K562 (cell line): ENCODE results near the gene ESR2. TPM values are rescaled to one million over a fixed set of nuclear protein-coding genes. Genes with fewer than 3 reads are reported as not detected.

Source experiments
- ATAC-seq: fragments of 200-7000 bp; cut with Tn5 transposase; 3 replicates; pipeline ENCODE4 v1.9.1; 2020; ENCODE audit warnings: moderate library complexity
- BruUV-seq: library from RNA; stranded (reverse); fragments of 400-500 nt; replicated peaks from 2 replicates; lab custom pipeline; 2021; lab: Mats Ljungman, UMichigan
- CTCF ChIA-PET: fragments of 300-600 bp; formaldehyde crosslinking; extraction: SDS; loops from one replicate; lab custom pipeline; 2021; ENCODE audit warnings: low intra/inter-chr PET ratio; lab: Yijun Ruan, JAX
- POLR2A ChIA-PET: fragments of 300-600, 350-650 bp; sonication (Branson Sonifier 250); formaldehyde crosslinking; extraction: SDS; loops from one replicate; lab custom pipeline; 2021; ENCODE audit warnings: antibody characterized with exemption, inconsistent platforms; lab: Yijun Ruan, JAX
- DNase-seq, 4 experiments: peaks; one replicate each; pipeline versions ENCODE4 v3.0.0 to v3.0.0-alpha.2; 2011 to 2018; ENCODE audit warnings: low spot score in 3 of 4, mixed read lengths in 3 of 4; ENCODE audit errors: extremely low read depth in 1 of 4
- FAIRE-seq: peaks from 2 replicates; lab custom pipeline; 2011; peaks lifted over from hg19 to GRCh38; lab: Jason Lieb, UNC
- H2AFZ ChIP-seq: 2 replicates; pipeline ENCODE4 v1.6.0; 2011; ENCODE audit warnings: low read depth, low read length, control low read depth, inconsistent platforms
- H3K27ac ChIP-seq: fragments of 200-600 bp; 3 replicates; pipeline ENCODE4 v1.8.0; 2011; ENCODE audit warnings: low read depth, mild to moderate bottlenecking, control low read depth, inconsistent platforms, low read length, moderate library complexity, mixed read lengths; ENCODE audit errors: extremely low read depth
- H3K27me3 ChIP-seq, 2 experiments: fragments of 300-600 bp in 1 of 2; 2 replicates in 1 of 2; 3 replicates in 1 of 2; pipeline versions ENCODE4 v1.6.0 to v1.8.0; 2011; ENCODE audit warnings: inconsistent platforms in 2 of 2, low read length in 2 of 2, mild to moderate bottlenecking in 1 of 2, mixed read lengths in 1 of 2, moderate library complexity in 1 of 2; ENCODE audit not compliant: control insufficient read depth in 2 of 2, insufficient read depth in 2 of 2
- H3K36me3 ChIP-seq: fragments of 300-600 bp; 3 replicates; pipeline ENCODE4 v1.8.0; 2011; ENCODE audit warnings: mild to moderate bottlenecking, low read length, inconsistent platforms; ENCODE audit not compliant: control insufficient read depth, insufficient read depth
- H3K4me1 ChIP-seq, 2 experiments: fragments of 200-600 bp in 1 of 2; replicated peaks in 1 of 2; 2 replicates in 1 of 2; 3 replicates in 1 of 2; pipeline versions ENCODE4 v1.5.1 to v1.8.0; 2011; ENCODE audit warnings: inconsistent platforms in 2 of 2, low read length in 2 of 2, mild to moderate bottlenecking in 1 of 2, mixed read lengths in 1 of 2, moderate library complexity in 1 of 2; ENCODE audit not compliant: control insufficient read depth in 2 of 2, insufficient read depth in 2 of 2
- H3K4me2 ChIP-seq: 2 replicates; pipeline ENCODE4 v1.6.1; 2011; ENCODE audit warnings: low read length, control low read depth, inconsistent platforms, mixed read lengths; ENCODE audit not compliant: insufficient read depth
- H3K4me3 ChIP-seq: fragments of 200-600 bp; sonication (generic), shearing (Covaris generic); 2 replicates; pipeline ENCODE4 v1.5.1; 2016; ENCODE audit warnings: control low read depth, inconsistent platforms
- H3K79me2 ChIP-seq: fragments of 200-600 bp; 3 replicates; pipeline ENCODE4 v1.8.0; 2011; ENCODE audit warnings: low read length, inconsistent platforms; ENCODE audit not compliant: control insufficient read depth, insufficient read depth
- H3K9ac ChIP-seq, 2 experiments: 2 replicates each; pipeline versions ENCODE4 v1.6.0 to v1.6.1; 2011; ENCODE audit warnings: low read depth in 2 of 2, low read length in 2 of 2, control low read depth in 1 of 2, inconsistent platforms in 1 of 2, mild to moderate bottlenecking in 1 of 2, mixed read lengths in 1 of 2; ENCODE audit not compliant: insufficient read depth in 1 of 2
- H3K9me1 ChIP-seq: one replicate; pipeline ENCODE4 v1.6.0; 2011; ENCODE audit warnings: inconsistent platforms, mild to moderate bottlenecking, low read length, moderate library complexity; ENCODE audit not compliant: control insufficient read depth, insufficient read depth
- H3K9me3 ChIP-seq: replicated peaks from 2 replicates; pipeline ENCODE4 v1.5.1; 2011; ENCODE audit warnings: low read depth, low read length, inconsistent platforms; ENCODE audit not compliant: control insufficient read depth, insufficient read depth
- H4K20me1 ChIP-seq: replicated peaks from 2 replicates; pipeline ENCODE4 v1.6.1; 2011; ENCODE audit warnings: low read length, inconsistent platforms, mixed read lengths; ENCODE audit not compliant: control insufficient read depth, insufficient read depth
- ARHGAP35 ChIP-seq: fragments of 450-650 bp; IDR thresholded peaks from 2 replicates; pipeline ENCODE4 v1.6.1; 2018; ENCODE audit not compliant: partially characterized antibody
- BRD9 ChIP-seq: fragments of 450-650 bp; IDR thresholded peaks from 2 replicates; pipeline ENCODE4 v1.6.1; 2018; ENCODE audit warnings: low read depth; ENCODE audit not compliant: partially characterized antibody
- CCNT2 ChIP-seq: IDR thresholded peaks from 2 replicates; pipeline ENCODE4 v1.6.1; 2011; ENCODE audit warnings: borderline replicate concordance, low read depth, mild to moderate bottlenecking, moderate library complexity, mixed read lengths, low read length; ENCODE audit not compliant: insufficient read length; ENCODE audit errors: extremely low read depth
- CREB1 ChIP-seq, 2 experiments: sonication (generic) in 1 of 2; formaldehyde crosslinking in 1 of 2; IDR thresholded peaks; 2 replicates each; pipeline versions ENCODE4 v1.6.1 to v1.8.0; 2012 to 2022; ENCODE audit warnings: inconsistent platforms in 1 of 2, mild to moderate bottlenecking in 1 of 2, missing genetic modification reagents in 1 of 2, moderate library complexity in 1 of 2
- ELF4 ChIP-seq: fragments of 450-650 bp; formaldehyde crosslinking; IDR thresholded peaks from 2 replicates; pipeline ENCODE4 v1.4.0; 2022; ENCODE audit warnings: missing genetic modification characterization
- NFRKB ChIP-seq: fragments of 450-650 bp; IDR thresholded peaks from 2 replicates; pipeline ENCODE4 v1.6.1; 2016; ENCODE audit warnings: low read depth
- POLR2H ChIP-seq: IDR thresholded peaks from 2 replicates; pipeline ENCODE4 v1.6.1; 2016; ENCODE audit warnings: missing genetic modification characterization, low read depth, mild to moderate bottlenecking, control low read depth, missing compliant biosample characterization, moderate library complexity
- RBM14 ChIP-seq: fragments of 200-400 bp; formaldehyde crosslinking; IDR thresholded peaks from 2 replicates; pipeline ENCODE4 v1.6.1; 2018; ENCODE audit warnings: low read depth, mild to moderate bottlenecking, low read length, moderate library complexity, borderline replicate concordance; ENCODE audit not compliant: insufficient read depth
- SRSF1 ChIP-seq: fragments of 200-400 bp; formaldehyde crosslinking; IDR thresholded peaks from 2 replicates; pipeline ENCODE4 v1.6.1; 2017; ENCODE audit warnings: mild to moderate bottlenecking, low read depth, low read length, moderate library complexity
- ZBTB12 ChIP-seq: fragments of 250-450 bp; sonication (Bioruptor Pico); IDR thresholded peaks from 2 replicates; pipeline ENCODE4 v1.4.0; 2020
- ZNF444 ChIP-seq: fragments of 250-450 bp; sonication (Bioruptor Pico); IDR thresholded peaks from 2 replicates; pipeline ENCODE4 v1.4.0; 2020; ENCODE audit warnings: mild to moderate bottlenecking, moderate library complexity
- ZNF561 ChIP-seq: fragments of 450-650 bp; formaldehyde crosslinking; conservative IDR thresholded peaks from 2 replicates; pipeline ENCODE4 v1.4.0; 2020; ENCODE audit warnings: mild to moderate bottlenecking, moderate library complexity
- ZNF644 ChIP-seq: fragments of 200-800 bp; sonication (Bioruptor generic); IDR thresholded peaks from 2 replicates; pipeline ENCODE4 v1.6.1; 2016; ENCODE audit warnings: low read depth, missing genetic modification characterization, missing compliant biosample characterization
- ZNF668 ChIP-seq: fragments of 250-450 bp; sonication (Bioruptor Pico); IDR thresholded peaks from 2 replicates; pipeline ENCODE4 v1.8.0; 2022; ENCODE audit warnings: mild to moderate bottlenecking, inconsistent platforms
- ZSCAN32 ChIP-seq: fragments of 450-650 bp; formaldehyde crosslinking; IDR thresholded peaks from 2 replicates; pipeline ENCODE4 v1.4.0; 2020; ENCODE audit warnings: mild to moderate bottlenecking, moderate library complexity
- WGBS: fragments of 100-300 bp; shearing (Covaris generic); methylation state at CpG from one replicate; pipeline ENCODE4 v1.1.6; 2016; ENCODE audit warnings: low coverage, mixed read lengths; ENCODE audit not compliant: insufficient coverage; ENCODE audit errors: missing lambda C conversion rate; 5-methylcytosine and 5-hydroxymethylcytosine counted together
- in situ Hi-C: fragments of 300-500 bp; cut with MboI; formaldehyde crosslinking; loops from 4 replicates; pipeline ENCODE4 v1.15.0; 2018; ENCODE audit warnings: inconsistent platforms, mixed read lengths
- intact Hi-C: fragments of 100-400 bp; cut with micrococcal nuclease; formaldehyde crosslinking; loops from 2 replicates; pipeline ENCODE4 v1.14.2; 2022
- polyA plus RNA-seq, 8 experiments: library from polyadenylated mRNA; depleted of rRNA in 4 of 8; stranded (reverse) in 5 of 8; unstranded in 3 of 8; fragments of >200 nt; fragmentation: Nextera tagmentation in 2 of 8; fragmentation: Illumina TruSeq in 1 of 8; extraction: Ambion mirVana in 2 of 8; extraction: Trizol in 1 of 8; gene quantifications; 2 replicates each; pipeline versions ENCODE4 v1.2.1 to v1.2.3, GENCODE V29; 2011 to 2014; ENCODE audit warnings: inconsistent platforms in 1 of 8, missing spikeins in 1 of 8
- total RNA-seq, 7 experiments: library from RNA; depleted of rRNA in 6 of 7; stranded (reverse); fragments of >200 nt in 6 of 7; fragmentation: Illumina TruSeq in 2 of 7; extraction: Trizol in 2 of 7; gene quantifications; 2 replicates each; pipeline versions ENCODE4 v1.2.1 to v1.2.3, GENCODE V29; 2011 to 2021; ENCODE audit warnings: low replicate concordance in 1 of 7
- TF ChIP-seq, protein P1 (sequence below): fragments of 450-650 bp; conservative IDR thresholded peaks from 2 replicates; pipeline ENCODE4 v1.6.1; 2016; ENCODE audit warnings: missing genetic modification characterization, low read depth, mild to moderate bottlenecking, missing compliant biosample characterization, moderate library complexity
- TF ChIP-seq, protein P2 (sequence below): fragments of 250-450 bp; sonication (Bioruptor Pico); IDR thresholded peaks from 2 replicates; pipeline ENCODE4 v1.5.0; 2022; ENCODE audit warnings: mild to moderate bottlenecking
- TF ChIP-seq, protein P3 (sequence below): sonication (generic); formaldehyde crosslinking; IDR thresholded peaks from 2 replicates; pipeline ENCODE4 v1.9.0; 2022; ENCODE audit warnings: mild to moderate bottlenecking, missing genetic modification reagents

ESR2 gene
- total and polyA plus RNA-seq, 9 of the 15 experiments (the other 6 are each of a cell fraction or from before 2014, with no cell fraction given) = 0.07 to 3.8 (median 2.0) TPM

- ATAC-seq (no peak), FAIRE-seq (no peak), DNase-seq (no peak)
- H2AFZ ChIP-seq = no peak overlapping the region
- intact Hi-C loops (no loop called here), in situ Hi-C loops (no loop called here)
- H3K27me3 ChIP-seq = no peaks in the 10 kb centered on the region; a peak in 1 of 5 replicates
- ChIA-PET CTCF (no interaction called here), POLR2A (no interaction called here)
- H3K79me2 ChIP-seq = no peaks in the 10 kb centered on the region
- H3K36me3 ChIP-seq = no peaks in the 10 kb centered on the region
- no peak overlapping the region for H3K4me2 ChIP-seq
- BruUV-seq = no TSS peak
- no peak overlapping the region for H3K4me3 ChIP-seq
- H3K27ac ChIP-seq = no peak overlapping the region
- WGBS = 40% methylated on average over 6 of the region's 6 CpGs
- no peaks in the 10 kb centered on the region for H3K9me1 ChIP-seq
- no peaks in the 10 kb centered on the region for H3K9me3 ChIP-seq
- H4K20me1 ChIP-seq = no peaks in the 10 kb centered on the region
- H3K9ac ChIP-seq = no peak overlapping the region
- no peaks in the 10 kb centered on the region for H3K4me1 ChIP-seq
- TF ChIP-seq BRD9 (no peak), CCNT2 (no peak), ZBTB12 (no peak), ZSCAN32 (no peak), ELF4 (no peak), ARHGAP35 (no peak), ZNF644 (tag) (no peak), NFRKB (no peak), POLR2H (tag) (no peak), SRSF1 (no peak), ZNF561 (CRISPR knock-in tag) (no peak), RBM14 (no peak), ZNF668 (CRISPR knock-in tag) (no peak), CREB1 (IDR thresholded peaks at IDR 0.05) (no peak), CREB1 (CRISPR knock-in tag; IDR thresholded peaks at IDR 0.05) (no peak), ZNF444 (CRISPR knock-in tag) (no peak)
- TF ChIP-seq, protein P1, sequence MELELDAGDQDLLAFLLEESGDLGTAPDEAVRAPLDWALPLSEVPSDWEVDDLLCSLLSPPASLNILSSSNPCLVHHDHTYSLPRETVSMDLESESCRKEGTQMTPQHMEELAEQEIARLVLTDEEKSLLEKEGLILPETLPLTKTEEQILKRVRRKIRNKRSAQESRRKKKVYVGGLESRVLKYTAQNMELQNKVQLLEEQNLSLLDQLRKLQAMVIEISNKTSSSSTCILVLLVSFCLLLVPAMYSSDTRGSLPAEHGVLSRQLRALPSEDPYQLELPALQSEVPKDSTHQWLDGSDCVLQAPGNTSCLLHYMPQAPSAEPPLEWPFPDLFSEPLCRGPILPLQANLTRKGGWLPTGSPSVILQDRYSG (tag) = no peak
- TF ChIP-seq, protein P2, sequence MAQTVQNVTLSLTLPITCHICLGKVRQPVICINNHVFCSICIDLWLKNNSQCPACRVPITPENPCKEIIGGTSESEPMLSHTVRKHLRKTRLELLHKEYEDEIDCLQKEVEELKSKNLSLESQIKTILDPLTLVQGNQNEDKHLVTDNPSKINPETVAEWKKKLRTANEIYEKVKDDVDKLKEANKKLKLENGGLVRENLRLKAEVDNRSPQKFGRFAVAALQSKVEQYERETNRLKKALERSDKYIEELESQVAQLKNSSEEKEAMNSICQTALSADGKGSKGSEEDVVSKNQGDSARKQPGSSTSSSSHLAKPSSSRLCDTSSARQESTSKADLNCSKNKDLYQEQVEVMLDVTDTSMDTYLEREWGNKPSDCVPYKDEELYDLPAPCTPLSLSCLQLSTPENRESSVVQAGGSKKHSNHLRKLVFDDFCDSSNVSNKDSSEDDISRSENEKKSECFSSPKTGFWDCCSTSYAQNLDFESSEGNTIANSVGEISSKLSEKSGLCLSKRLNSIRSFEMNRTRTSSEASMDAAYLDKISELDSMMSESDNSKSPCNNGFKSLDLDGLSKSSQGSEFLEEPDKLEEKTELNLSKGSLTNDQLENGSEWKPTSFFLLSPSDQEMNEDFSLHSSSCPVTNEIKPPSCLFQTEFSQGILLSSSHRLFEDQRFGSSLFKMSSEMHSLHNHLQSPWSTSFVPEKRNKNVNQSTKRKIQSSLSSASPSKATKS = no peak
- TF ChIP-seq, protein P3, sequence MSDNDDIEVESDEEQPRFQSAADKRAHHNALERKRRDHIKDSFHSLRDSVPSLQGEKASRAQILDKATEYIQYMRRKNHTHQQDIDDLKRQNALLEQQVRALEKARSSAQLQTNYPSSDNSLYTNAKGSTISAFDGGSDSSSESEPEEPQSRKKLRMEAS = no peak
Observed at GRCh38 chr14:64238049-64238448, 56.1 kb downstream of the ESR2 start.
